Rectal smooth muscle tissue (tissue), 1 donor: ENCODE measurements around the gene OGDH.
"Not testable (repeated sequence)": the region's sequence is repeated elsewhere in the genome, so short reads cannot be mapped to it uniquely, and the experiment has no call there.

Source experiments
- H3K27ac ChIP-seq: one replicate; pipeline ENCODE4 v1.7.0; 2013; ENCODE audit warnings: low read depth, low read length, inconsistent platforms
- H3K27me3 ChIP-seq: one replicate; pipeline ENCODE4 v1.7.0; 2013; ENCODE audit warnings: low read length; ENCODE audit not compliant: control insufficient read depth, insufficient read depth
- H3K36me3 ChIP-seq: one replicate; pipeline ENCODE4 v1.7.0; 2013; ENCODE audit warnings: low read length; ENCODE audit not compliant: control insufficient read depth, insufficient read depth
- H3K4me1 ChIP-seq: one replicate; pipeline ENCODE4 v1.7.0; 2013; ENCODE audit warnings: low read length; ENCODE audit not compliant: control insufficient read depth, insufficient read depth
- H3K4me3 ChIP-seq: one replicate; pipeline ENCODE4 v1.7.0; 2013; ENCODE audit warnings: low read length
- H3K9ac ChIP-seq: one replicate; pipeline ENCODE4 v1.7.0; 2013; ENCODE audit warnings: low read length

The OGDH gene

GRCh38 chr7:44587843-44588711, 18.4 kb upstream of the OGDH start:
- Histone ChIP-seq H3K4me1 (no peaks in the 10 kb centered on the region), H3K9ac (no peak overlapping the region)

GRCh38 chr7:44590910-44591309, 15.5 kb upstream of the OGDH start:
- Histone ChIP-seq H3K9ac (no peak overlapping the region), H3K4me1 (no peaks in the 10 kb centered on the region), H3K4me3 (no peak overlapping the region), H3K27me3 (no peaks in the 10 kb centered on the region), H3K27ac (no peak overlapping the region), H3K36me3 (no peaks in the 10 kb centered on the region)

More at GRCh38 chr7:44587843-44588711, 18.4 kb upstream of the OGDH start:
- no peaks in the 10 kb centered on the region for H3K27me3 ChIP-seq
- no peak overlapping the region for H3K4me3 ChIP-seq
- no peaks in the 10 kb centered on the region for H3K36me3 ChIP-seq
- no peak overlapping the region for H3K27ac ChIP-seq

- H3K4me3 ChIP-seq, result no peak overlapping the region
- H3K27me3 ChIP-seq, result no peaks in the 10 kb centered on the region
- no peaks in the 10 kb centered on the region for H3K36me3 ChIP-seq
- H3K27ac ChIP-seq, result no peak overlapping the region
- no peak overlapping the region for H3K9ac ChIP-seq
- H3K4me1 ChIP-seq, result no peaks in the 10 kb centered on the region
Observed at GRCh38 chr7:44595934-44596635, 10.3 kb upstream of the OGDH start.

- H3K9ac ChIP-seq, H3K36me3 ChIP-seq, H3K4me3 ChIP-seq, H3K4me1 ChIP-seq, H3K27me3 ChIP-seq, H3K27ac ChIP-seq: not testable (repeated sequence)
Observed at GRCh38 chr7:44597181-44597580, 9.2 kb upstream of the OGDH start.

- Histone ChIP-seq H3K9ac (no peak overlapping the region), H3K4me3 (no peak overlapping the region), H3K27ac (no peak overlapping the region), H3K27me3 (no peaks in the 10 kb centered on the region), H3K4me1 (no peaks in the 10 kb centered on the region), H3K36me3 (no peaks in the 10 kb centered on the region)
Observed at GRCh38 chr7:44599222-44599621, 7.2 kb upstream of the OGDH start.

- H3K9ac ChIP-seq, result no peak overlapping the region
- no peak overlapping the region for H3K27ac ChIP-seq
- H3K36me3 ChIP-seq, result no peaks in the 10 kb centered on the region
- no peaks in the 10 kb centered on the region for H3K27me3 ChIP-seq
- H3K4me3 ChIP-seq, result no peak overlapping the region
- peaks cover 3% of the 10 kb centered on the region for H3K4me1 ChIP-seq
Observed at GRCh38 chr7:44602576-44602910, 3.9 kb upstream of the OGDH start.

GRCh38 chr7:44603193-44603592, 3.2 kb upstream of the OGDH start:
- Histone ChIP-seq H3K9ac (no peak overlapping the region), H3K27me3 (no peaks in the 10 kb centered on the region), H3K4me3 (no peak overlapping the region), H3K36me3 (no peaks in the 10 kb centered on the region), H3K27ac (no peak overlapping the region), H3K4me1 (peaks cover 3% of the 10 kb centered on the region)

GRCh38 chr7:44604941-44605340, 1.5 kb upstream of the OGDH start:
- Histone ChIP-seq H3K4me1 (peaks cover 3% of the 10 kb centered on the region), H3K27me3 (no peaks in the 10 kb centered on the region), H3K36me3 (no peaks in the 10 kb centered on the region), H3K9ac (no peak overlapping the region), H3K27ac (no peak overlapping the region), H3K4me3 (no peak overlapping the region)

- Histone ChIP-seq H3K4me1 (peaks cover 3% of the 10 kb centered on the region), H3K36me3 (no peaks in the 10 kb centered on the region), H3K27me3 (no peaks in the 10 kb centered on the region), H3K9ac (peak overlapping the region; percentile 93), H3K27ac (peak overlapping the region; percentile 94), H3K4me3 (peak overlapping the region; percentile 76)
Observed at GRCh38 chr7:44607141-44608068, 978 bp downstream of the OGDH start.

- no peaks in the 10 kb centered on the region for H3K36me3 ChIP-seq
- no peak overlapping the region for H3K9ac ChIP-seq
- no peak overlapping the region for H3K4me3 ChIP-seq
- H3K4me1 ChIP-seq, result peaks cover 3% of the 10 kb centered on the region
- H3K27me3 ChIP-seq, result no peaks in the 10 kb centered on the region
- no peak overlapping the region for H3K27ac ChIP-seq
Observed at GRCh38 chr7:44608916-44609648, 2.7 kb downstream of the OGDH start.

- no peak overlapping the region for H3K27ac ChIP-seq
Observed at GRCh38 chr7:44609829-44610228, 3.4 kb downstream of the OGDH start.

More at GRCh38 chr7:44609829-44610228, 3.4 kb downstream of the OGDH start:
- H3K36me3 ChIP-seq, result no peaks in the 10 kb centered on the region
- H3K27me3 ChIP-seq, result no peaks in the 10 kb centered on the region
- no peak overlapping the region for H3K4me3 ChIP-seq
- no peak overlapping the region for H3K9ac ChIP-seq
- H3K4me1 ChIP-seq, result peaks cover 3% of the 10 kb centered on the region
